ENCODE measurements around the gene RNF182. TPM values are rescaled to one million over a fixed set of nuclear protein-coding genes. Genes with fewer than 3 reads are reported as not detected.

The RNF182 gene
- total RNA-seq, 1 experiment from 2014 or later: 3.7 TPM

- Mint-ChIP-seq H3K4me1 (peaks cover 1 to 7% of the 10 kb centered on the region in 2 experiments), H3K27me3 (ENCODE audit: low read depth) (no peaks in the 10 kb centered on the region; the same call in 1 of the 2 replicates), H3K36me3 (ENCODE audit: insufficient read depth in 1 of 3, low read depth in 3 of 3) (no peaks in the 10 kb centered on the region), H3K9me3 (no peaks in the 10 kb centered on the region), H3K27ac (no peak overlapping the region), H3K4me3 (no peak overlapping the region)
- H3K9ac ChIP-seq (ENCODE audit: extremely low read depth, insufficient read length, low read length): no peak overlapping the region
- no peak for DNase-seq
- no peak overlapping the region for H3K4ac ChIP-seq (ENCODE audit: low read depth, low read length)
- H2AFZ ChIP-seq (ENCODE audit: low read length): no peak overlapping the region
- no peaks in the 10 kb centered on the region for H3K79me2 ChIP-seq (ENCODE audit: insufficient read depth, low read length)
- H2AK5ac ChIP-seq (ENCODE audit: insufficient read length, low read length): no peak overlapping the region
- no peaks in the 10 kb centered on the region for H3K9me3 ChIP-seq (ENCODE audit: control insufficient read depth, low read depth, low read length)
- H3K27ac ChIP-seq (ENCODE audit: insufficient read length, low read depth, low read length): no peak overlapping the region
- no peak overlapping the region for H2BK15ac ChIP-seq (ENCODE audit: low read depth, low read length)
- no peak overlapping the region for H3T11ph ChIP-seq (ENCODE audit: low read length)
- no peak overlapping the region for H3K18ac ChIP-seq (ENCODE audit: insufficient read length, low read depth, low read length)
- TF ChIP-seq CTCF (conservative IDR thresholded peaks at IDR 0.05): no peak
- no peaks in the 10 kb centered on the region for H3K23me2 ChIP-seq (ENCODE audit: insufficient read length, low read depth, low read length, poor library complexity, severe bottlenecking)
- no peak overlapping the region for H2BK5ac ChIP-seq (ENCODE audit: insufficient read length, low read length)
- H4K91ac ChIP-seq (ENCODE audit: insufficient read length, low read depth, low read length): no peak overlapping the region
- H3K4me2 ChIP-seq (ENCODE audit: insufficient read depth, insufficient read length, low read length): no peak overlapping the region
- H3K4me1 ChIP-seq (ENCODE audit: insufficient read depth, low read length): no peaks in the 10 kb centered on the region; the same call in 1 of the 2 replicates
- no peak overlapping the region for H2BK12ac ChIP-seq (ENCODE audit: insufficient read length, low read depth, low read length)
- no peaks in the 10 kb centered on the region for H4K20me1 ChIP-seq (ENCODE audit: control insufficient read depth, insufficient read depth, insufficient read length)
- no peak overlapping the region for H2BK120ac ChIP-seq (ENCODE audit: low read depth, low read length, poor library complexity, severe bottlenecking)
- WGBS (ENCODE audit: extremely low coverage, insufficient read length, low lambda C conversion rate): no CpG with 5 or more reads among the region's 4 CpGs
- no peak overlapping the region for H3K56ac ChIP-seq (ENCODE audit: insufficient read length, low read depth, low read length)
- no peak overlapping the region for H3K14ac ChIP-seq (ENCODE audit: insufficient read depth, low read length)
- H3K27me3 ChIP-seq (ENCODE audit: insufficient read depth, low read length): no peaks in the 10 kb centered on the region
- no peak overlapping the region for H4K5ac ChIP-seq (ENCODE audit: insufficient read length, low read depth, low read length)
- no peak overlapping the region for H3K23ac ChIP-seq (ENCODE audit: insufficient read length, low read depth, low read length)
- no peak overlapping the region for H4K8ac ChIP-seq (replicated peaks; ENCODE audit: insufficient read length, low read depth, low read length)
- H3K79me1 ChIP-seq (ENCODE audit: insufficient read depth, low read depth, low read length, poor library complexity, severe bottlenecking): no peaks in the 10 kb centered on the region
- no peak overlapping the region for H2BK20ac ChIP-seq (ENCODE audit: low read depth, low read length, poor library complexity, severe bottlenecking)
These were observed 61.0 kb downstream of the RNF182 start for GRCh38 chr6:13985663-13986325.
